Measurements from ENCODE around the gene FMN2.

The FMN2 gene

GRCh38 chr1:240126821-240127220, 35.1 kb downstream of the FMN2 start:
- no peak overlapping the region for H3K4me2 ChIP-seq (ENCODE audit: low read depth, low read length, poor library complexity, severe bottlenecking)
- no peak overlapping the region for H3K27ac ChIP-seq (ENCODE audit: low read depth, low read length)
- no peak for TF ChIP-seq CTCF (IDR thresholded peaks at IDR 0.05; ENCODE audit: insufficient read depth, low read length, poor library complexity, severe bottlenecking)
- no peak for TF ChIP-seq EZH2phosphoT487 (conservative IDR thresholded peaks at IDR 0.05; ENCODE audit: low read length)

GRCh38 chr1:240128366-240128765, 36.7 kb downstream of the FMN2 start:
- H3K79me2 ChIP-seq (ENCODE audit: insufficient read depth, low read length) = no peaks in the 10 kb centered on the region
- no peaks in the 10 kb centered on the region for H3K36me3 ChIP-seq (ENCODE audit: low read length)
- no peaks in the 10 kb centered on the region for H4K20me1 ChIP-seq (ENCODE audit: low read depth, low read length)

More at GRCh38 chr1:240126821-240127220, 35.1 kb downstream of the FMN2 start:
- no peak overlapping the region for H2AFZ ChIP-seq (ENCODE audit: low read depth, low read length, severe bottlenecking)
- H3K4me3 ChIP-seq (ENCODE audit: insufficient read depth, low read length, poor library complexity, severe bottlenecking) = no peak overlapping the region
- no peaks in the 10 kb centered on the region for H4K20me1 ChIP-seq (ENCODE audit: low read depth, low read length)
- H3K27me3 ChIP-seq (ENCODE audit: low read length) = no peaks in the 10 kb centered on the region
- no peaks in the 10 kb centered on the region for H3K9me2 ChIP-seq (replicated peaks; ENCODE audit: insufficient read depth, low read length)
- no peaks in the 10 kb centered on the region for H3K9me3 ChIP-seq (ENCODE audit: insufficient read depth, low read length)
- H3F3A ChIP-seq (ENCODE audit: insufficient read depth) = no peaks in the 10 kb centered on the region
- H3K9ac ChIP-seq (ENCODE audit: low read length) = no peak overlapping the region
- H3K79me2 ChIP-seq (ENCODE audit: insufficient read depth, low read length) = no peaks in the 10 kb centered on the region
- H3K36me3 ChIP-seq (ENCODE audit: low read length) = no peaks in the 10 kb centered on the region

GRCh38 chr1:240134113-240134512, 42.4 kb downstream of the FMN2 start:
- H3K9me2 ChIP-seq (replicated peaks; ENCODE audit: insufficient read depth, low read length) = no peaks in the 10 kb centered on the region
- no peak overlapping the region for H2AFZ ChIP-seq (ENCODE audit: low read depth, low read length, severe bottlenecking)
- TF ChIP-seq EZH2phosphoT487 (conservative IDR thresholded peaks at IDR 0.05; ENCODE audit: low read length) (no peak), CTCF (IDR thresholded peaks at IDR 0.05; ENCODE audit: insufficient read depth, low read length, poor library complexity, severe bottlenecking) (no peak)
- H3K36me3 ChIP-seq (ENCODE audit: low read length) = no peaks in the 10 kb centered on the region
- no peak overlapping the region for H3K4me2 ChIP-seq (ENCODE audit: low read depth, low read length, poor library complexity, severe bottlenecking)
- no peaks in the 10 kb centered on the region for H3K9me3 ChIP-seq (ENCODE audit: insufficient read depth, low read length)
- no peak overlapping the region for H3K9ac ChIP-seq (ENCODE audit: low read length)
- H3F3A ChIP-seq (ENCODE audit: insufficient read depth) = no peaks in the 10 kb centered on the region
- H3K27ac ChIP-seq (ENCODE audit: low read depth, low read length) = no peak overlapping the region
- no peaks in the 10 kb centered on the region for H4K20me1 ChIP-seq (ENCODE audit: low read depth, low read length)
- H3K79me2 ChIP-seq (ENCODE audit: insufficient read depth, low read length) = no peaks in the 10 kb centered on the region
- no peaks in the 10 kb centered on the region for H3K27me3 ChIP-seq (ENCODE audit: low read length)
- H3K4me3 ChIP-seq (ENCODE audit: insufficient read depth, low read length, poor library complexity, severe bottlenecking) = no peak overlapping the region

More at GRCh38 chr1:240128366-240128765, 36.7 kb downstream of the FMN2 start:
- H3K9ac ChIP-seq (ENCODE audit: low read length) = no peak overlapping the region
- H3K4me2 ChIP-seq (ENCODE audit: low read depth, low read length, poor library complexity, severe bottlenecking) = no peak overlapping the region
- no peaks in the 10 kb centered on the region for H3F3A ChIP-seq (ENCODE audit: insufficient read depth)
- H3K9me2 ChIP-seq (replicated peaks; ENCODE audit: insufficient read depth, low read length) = no peaks in the 10 kb centered on the region
- TF ChIP-seq CTCF (IDR thresholded peaks at IDR 0.05; ENCODE audit: insufficient read depth, low read length, poor library complexity, severe bottlenecking) = no peak
- TF ChIP-seq EZH2phosphoT487 (conservative IDR thresholded peaks at IDR 0.05; ENCODE audit: low read length) = no peak
- no peak overlapping the region for H2AFZ ChIP-seq (ENCODE audit: low read depth, low read length, severe bottlenecking)
- no peak overlapping the region for H3K4me3 ChIP-seq (ENCODE audit: insufficient read depth, low read length, poor library complexity, severe bottlenecking)
- H3K27ac ChIP-seq (ENCODE audit: low read depth, low read length) = no peak overlapping the region
- no peaks in the 10 kb centered on the region for H3K9me3 ChIP-seq (ENCODE audit: insufficient read depth, low read length)
- H3K27me3 ChIP-seq (ENCODE audit: low read length) = no peaks in the 10 kb centered on the region

Data from SU-DHL-6 (cell line).